NCI-H1930 (cell line): ENCODE results near the gene NAPA.
A peak's percentile ranks its signal among the peaks of the same experiment; 100 is the strongest.

ENCODE experiments used
- DNase-seq, 2 experiments: peaks; one replicate each; lab custom pipeline; 2025; lab: John Stamatoyannopoulos, UW

Gene NAPA

DNA sequence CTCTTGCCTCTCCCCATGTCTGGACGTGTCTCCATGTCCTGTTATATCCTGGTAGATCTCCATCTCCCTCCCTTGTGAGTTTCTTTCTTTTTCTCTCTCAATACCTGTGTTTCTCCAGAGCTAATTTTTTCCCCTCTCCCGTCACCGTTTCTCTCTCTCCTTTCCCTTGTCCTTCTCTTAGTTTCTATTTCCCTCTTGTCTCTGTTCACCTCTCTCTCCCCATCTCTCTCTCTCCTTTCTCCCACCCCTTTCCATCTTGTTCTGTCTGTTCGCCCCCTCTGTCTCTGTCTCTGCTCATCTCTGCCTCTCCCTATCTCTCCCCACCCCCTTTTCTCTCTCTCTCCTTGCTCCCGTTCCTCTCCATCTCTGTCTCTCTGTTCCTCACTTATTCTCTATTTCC lies 56.2 kb downstream of the NAPA start:
- DNase-seq, result no peak

- no peak for DNase-seq
Measured at GRCh38 chr19:47456721-47457474, 58.0 kb downstream of the NAPA start.

- DNase-seq, result no peak
Measured at GRCh38 chr19:47450478-47450877, 64.4 kb downstream of the NAPA start.

- no peak for DNase-seq
Measured at GRCh38 chr19:47448360-47448727, 66.5 kb downstream of the NAPA start.

- DNase-seq, result peak; percentile 95 to 98
Measured at GRCh38 chr19:47447470-47448359, 67.1 kb downstream of the NAPA start.

DNA sequence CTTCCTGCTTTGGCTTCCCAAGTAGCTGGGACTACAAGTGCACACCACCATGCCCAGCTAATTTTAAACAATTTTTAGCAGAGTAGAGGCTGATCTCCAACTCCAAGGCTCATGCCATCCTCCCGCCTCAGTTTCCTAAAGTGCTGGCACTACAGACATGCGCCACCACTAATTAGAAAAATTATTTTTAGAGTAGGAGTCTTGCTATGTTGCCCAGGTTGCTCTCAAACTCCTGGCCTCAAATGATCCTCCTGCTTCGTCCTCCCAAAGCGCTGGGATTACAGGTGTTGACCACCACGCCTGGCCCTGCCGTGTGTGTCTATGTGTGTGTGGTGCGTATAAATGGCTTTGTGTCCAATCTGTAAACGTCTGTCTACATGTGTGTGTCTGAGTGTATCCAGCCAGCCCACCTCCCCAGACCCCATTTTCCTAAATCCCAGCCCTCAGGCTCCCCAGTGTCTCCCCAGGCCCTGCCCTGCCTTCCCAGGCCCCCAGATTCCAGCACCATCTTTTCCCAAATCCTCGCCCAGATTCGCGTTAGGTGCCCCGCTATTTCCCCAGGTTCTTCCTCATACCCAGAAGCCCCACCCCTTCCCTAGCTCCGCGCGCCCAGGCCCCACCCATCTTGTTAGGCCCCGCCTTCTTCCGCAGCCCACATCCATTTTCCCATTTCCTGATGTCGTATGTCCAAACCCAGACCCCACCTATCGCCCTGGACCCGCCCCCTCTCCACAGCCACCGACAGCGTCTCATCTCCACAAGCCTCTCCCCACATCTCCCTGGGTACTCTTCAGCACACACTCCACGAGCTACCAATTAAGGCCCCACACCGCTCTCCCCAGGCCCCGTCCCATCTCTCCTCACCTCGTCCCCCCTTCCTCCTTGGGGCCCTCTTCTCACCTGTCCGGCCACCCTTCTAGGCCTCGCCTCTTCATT lies 68.1 kb downstream of the NAPA start:
- peak; percentile 84 to 86 for DNase-seq

- peak; percentile 45 to 52 for DNase-seq
Measured at GRCh38 chr19:47445937-47446402, 68.9 kb downstream of the NAPA start.

GRCh38 chr19:47445527-47445926 lies 69.3 kb downstream of the NAPA start:
- DNase-seq, result no peak

- no peak for DNase-seq
Measured at GRCh38 chr19:47444388-47444821, 70.5 kb downstream of the NAPA start.

GRCh38 chr19:47443331-47443730 lies 71.5 kb downstream of the NAPA start:
- DNase-seq, result no peak

GRCh38 chr19:47438793-47439220 lies 76.1 kb downstream of the NAPA start:
- no peak for DNase-seq
